ENCODE measurements around the gene CTBS.
"Not testable (repeated sequence)": the region's sequence is repeated elsewhere in the genome, so short reads cannot be mapped to it uniquely, and the experiment has no call there.

The CTBS gene

GRCh38 chr1:84525779-84526178, 48.5 kb downstream of the CTBS start:
- Histone ChIP-seq H3K4me3 (ENCODE audit: low read length) (no peak overlapping the region), H3K27me3 (ENCODE audit: control insufficient read depth, insufficient read depth, low read length) (no peaks in the 10 kb centered on the region), H3K4me1 (ENCODE audit: control insufficient read depth, insufficient read depth, low read length) (no peaks in the 10 kb centered on the region), H3K9me3 (ENCODE audit: control insufficient read depth, low read length) (no peaks in the 10 kb centered on the region), H3K36me3 (ENCODE audit: control insufficient read depth, insufficient read depth, low read length) (no peaks in the 10 kb centered on the region), H3K9ac (ENCODE audit: low read length) (no peak overlapping the region)

GRCh38 chr1:84524590-84524989, 49.6 kb downstream of the CTBS start:
- no peaks in the 10 kb centered on the region for H3K27me3 ChIP-seq (ENCODE audit: control insufficient read depth, insufficient read depth, low read length)
- H3K36me3 ChIP-seq (ENCODE audit: control insufficient read depth, insufficient read depth, low read length) = no peaks in the 10 kb centered on the region
- H3K9me3 ChIP-seq (ENCODE audit: control insufficient read depth, low read length) = no peaks in the 10 kb centered on the region
- no peak overlapping the region for H3K4me3 ChIP-seq (ENCODE audit: low read length)
- H3K9ac ChIP-seq (ENCODE audit: low read length) = no peak overlapping the region
- H3K4me1 ChIP-seq (ENCODE audit: control insufficient read depth, insufficient read depth, low read length) = no peaks in the 10 kb centered on the region

GRCh38 chr1:84510668-84511067, 63.6 kb downstream of the CTBS start:
- Histone ChIP-seq H3K4me1 (ENCODE audit: control insufficient read depth, insufficient read depth, low read length) (no peaks in the 10 kb centered on the region), H3K9ac (ENCODE audit: low read length) (no peak overlapping the region), H3K36me3 (ENCODE audit: control insufficient read depth, insufficient read depth, low read length) (no peaks in the 10 kb centered on the region), H3K4me3 (ENCODE audit: low read length) (no peak overlapping the region), H3K9me3 (ENCODE audit: control insufficient read depth, low read length) (no peaks in the 10 kb centered on the region), H3K27me3 (ENCODE audit: control insufficient read depth, insufficient read depth, low read length) (no peaks in the 10 kb centered on the region)

DNA sequence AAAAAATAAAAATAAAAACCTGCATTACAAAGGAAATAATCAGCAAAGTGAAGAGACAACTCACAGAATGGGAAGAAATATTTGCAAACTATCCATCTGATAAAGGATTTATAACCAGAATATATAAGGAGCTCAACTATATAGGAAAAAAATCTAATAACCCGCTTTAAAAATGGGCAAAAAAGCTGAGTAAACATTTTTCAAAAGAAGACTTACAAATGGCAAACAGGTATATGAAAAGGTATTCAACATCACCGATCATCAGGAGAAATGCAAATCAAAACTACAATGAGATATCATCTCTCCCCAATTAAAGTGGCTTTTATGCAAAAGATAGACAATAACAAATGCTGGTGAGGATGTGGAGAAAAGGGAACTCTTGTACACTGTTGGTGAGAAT, 64.1 kb downstream of the CTBS start:
- H3K9me3 ChIP-seq (ENCODE audit: control insufficient read depth, low read length) = no peaks in the 10 kb centered on the region
- no peaks in the 10 kb centered on the region for H3K36me3 ChIP-seq (ENCODE audit: control insufficient read depth, insufficient read depth, low read length)
- no peaks in the 10 kb centered on the region for H3K4me1 ChIP-seq (ENCODE audit: control insufficient read depth, insufficient read depth, low read length)
- H3K4me3 ChIP-seq (ENCODE audit: low read length) = no peak overlapping the region
- H3K27me3 ChIP-seq (ENCODE audit: control insufficient read depth, insufficient read depth, low read length) = no peaks in the 10 kb centered on the region
- H3K9ac ChIP-seq (ENCODE audit: low read length) = no peak overlapping the region

GRCh38 chr1:84509029-84509428, 65.2 kb downstream of the CTBS start:
- Histone ChIP-seq H3K27me3 (ENCODE audit: control insufficient read depth, insufficient read depth, low read length) (no peaks in the 10 kb centered on the region), H3K4me1 (ENCODE audit: control insufficient read depth, insufficient read depth, low read length) (no peaks in the 10 kb centered on the region), H3K9me3 (ENCODE audit: control insufficient read depth, low read length) (no peaks in the 10 kb centered on the region), H3K4me3 (ENCODE audit: low read length) (no peak overlapping the region), H3K36me3 (ENCODE audit: control insufficient read depth, insufficient read depth, low read length) (no peaks in the 10 kb centered on the region), H3K9ac (ENCODE audit: low read length) (no peak overlapping the region)

- Histone ChIP-seq H3K36me3 (ENCODE audit: control insufficient read depth, insufficient read depth, low read length) (no peaks in the 10 kb centered on the region), H3K9me3 (ENCODE audit: control insufficient read depth, low read length) (no peaks in the 10 kb centered on the region), H3K4me1 (ENCODE audit: control insufficient read depth, insufficient read depth, low read length) (no peaks in the 10 kb centered on the region), H3K27me3 (ENCODE audit: control insufficient read depth, insufficient read depth, low read length) (no peaks in the 10 kb centered on the region), H3K9ac (ENCODE audit: low read length) (no peak overlapping the region), H3K4me3 (ENCODE audit: low read length) (no peak overlapping the region)
Observed at GRCh38 chr1:84508510-84508909, 65.7 kb downstream of the CTBS start.

GRCh38 chr1:84507887-84508286, 66.4 kb downstream of the CTBS start:
- H3K9me3 ChIP-seq (ENCODE audit: control insufficient read depth, low read length); H3K4me3 ChIP-seq (ENCODE audit: low read length); H3K36me3 ChIP-seq (ENCODE audit: control insufficient read depth, insufficient read depth, low read length); H3K27me3 ChIP-seq (ENCODE audit: control insufficient read depth, insufficient read depth, low read length); H3K4me1 ChIP-seq (ENCODE audit: control insufficient read depth, insufficient read depth, low read length); H3K9ac ChIP-seq (ENCODE audit: low read length): not testable (repeated sequence)

GRCh38 chr1:84506729-84507453, 67.3 kb downstream of the CTBS start:
- Histone ChIP-seq H3K9me3 (ENCODE audit: control insufficient read depth, low read length) (no peaks in the 10 kb centered on the region), H3K4me1 (ENCODE audit: control insufficient read depth, insufficient read depth, low read length) (no peaks in the 10 kb centered on the region), H3K4me3 (ENCODE audit: low read length) (peak overlapping the region; percentile 71), H3K36me3 (ENCODE audit: control insufficient read depth, insufficient read depth, low read length) (no peaks in the 10 kb centered on the region), H3K9ac (ENCODE audit: low read length) (peak overlapping the region; percentile 86), H3K27me3 (ENCODE audit: control insufficient read depth, insufficient read depth, low read length) (no peaks in the 10 kb centered on the region)

DNA sequence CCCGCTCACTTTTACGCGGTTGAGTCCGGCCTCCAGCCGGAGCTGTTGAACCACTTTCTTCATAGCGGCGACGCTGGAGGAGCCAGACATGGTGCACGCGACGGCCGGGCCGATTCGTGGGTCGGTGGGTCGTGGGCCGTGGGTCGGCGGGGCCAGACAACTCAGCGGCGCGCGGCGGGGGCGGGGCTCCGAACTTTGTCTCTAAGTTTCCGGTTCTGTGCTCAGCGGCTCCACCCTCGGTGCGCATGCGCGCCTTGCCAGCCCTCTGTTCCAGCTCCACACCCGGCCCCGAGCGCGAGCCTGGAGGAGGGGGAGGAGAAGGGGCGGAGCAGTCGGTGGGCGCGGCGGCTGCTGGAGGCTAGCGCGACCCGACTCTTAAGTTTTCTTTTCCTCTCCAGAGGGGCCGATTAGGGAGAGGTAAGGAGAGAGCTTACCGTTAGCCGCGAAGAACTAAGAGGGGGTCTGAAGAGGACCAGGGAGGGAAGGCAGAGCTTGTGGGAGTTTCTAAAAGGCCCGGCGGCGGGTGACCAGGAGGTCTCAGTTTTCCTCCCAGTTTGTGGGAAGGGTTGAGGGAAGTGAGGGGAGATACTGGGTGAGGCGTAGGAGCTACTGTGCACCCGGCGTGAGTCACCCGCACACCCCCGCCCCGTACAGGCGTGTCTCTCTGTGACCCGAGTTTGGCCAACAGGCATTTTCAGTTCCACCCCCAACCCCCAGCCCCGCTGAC, 68.1 kb downstream of the CTBS start, which contains the start of the genes GNG5 and SPATA1:
Gene GNG5, minus strand, starts transcription at position 580 of the 727 bp plus-strand sequence. Its CDS starts 490 bp downstream, at position 90.
Gene SPATA1, plus strand, starts transcription at position 385 of the 727 bp plus-strand sequence. CDS start 9,974 bp downstream, outside the sequence.
- Histone ChIP-seq H3K4me1 (ENCODE audit: control insufficient read depth, insufficient read depth, low read length) (no peaks in the 10 kb centered on the region), H3K9ac (ENCODE audit: low read length) (peak within 1 kb of the TSS; percentile 86), H3K4me3 (ENCODE audit: low read length) (peak within 1 kb of the TSS; percentile 71)

GRCh38 chr1:84505493-84506001, 68.7 kb downstream of the CTBS start:
- Histone ChIP-seq H3K9ac (ENCODE audit: low read length) (peak overlapping the region; percentile 86), H3K9me3 (ENCODE audit: control insufficient read depth, low read length) (no peaks in the 10 kb centered on the region), H3K27me3 (ENCODE audit: control insufficient read depth, insufficient read depth, low read length) (no peaks in the 10 kb centered on the region), H3K4me3 (ENCODE audit: low read length) (peak overlapping the region; percentile 71), H3K4me1 (ENCODE audit: control insufficient read depth, insufficient read depth, low read length) (peaks cover 2% of the 10 kb centered on the region), H3K36me3 (ENCODE audit: control insufficient read depth, insufficient read depth, low read length) (no peaks in the 10 kb centered on the region)

More for the DNA sequence above, 68.1 kb downstream of the CTBS start, which contains the start of the genes GNG5 and SPATA1:
- no peaks in the 10 kb centered on the region for H3K27me3 ChIP-seq (ENCODE audit: control insufficient read depth, insufficient read depth, low read length)
- no peaks in the 10 kb centered on the region for H3K9me3 ChIP-seq (ENCODE audit: control insufficient read depth, low read length)
- no peaks in the 10 kb centered on the region for H3K36me3 ChIP-seq (ENCODE audit: control insufficient read depth, insufficient read depth, low read length)

- no peaks in the 10 kb centered on the region for H3K27me3 ChIP-seq (ENCODE audit: control insufficient read depth, insufficient read depth, low read length)
- peak overlapping the region; percentile 71 for H3K4me3 ChIP-seq (ENCODE audit: low read length)
- H3K36me3 ChIP-seq (ENCODE audit: control insufficient read depth, insufficient read depth, low read length) = no peaks in the 10 kb centered on the region
- peaks cover 4% of the 10 kb centered on the region for H3K4me1 ChIP-seq (ENCODE audit: control insufficient read depth, insufficient read depth, low read length)
- H3K9ac ChIP-seq (ENCODE audit: low read length) = peak overlapping the region; percentile 86
- no peaks in the 10 kb centered on the region for H3K9me3 ChIP-seq (ENCODE audit: control insufficient read depth, low read length)
Observed at GRCh38 chr1:84504580-84505492, 69.4 kb downstream of the CTBS start.
